ENCODE results near the gene MICALL1. TPM values are rescaled to one million over a fixed set of nuclear protein-coding genes. Genes with fewer than 3 reads are reported as not detected.
A peak's percentile ranks its signal among the peaks of the same experiment; 100 is the strongest.
"Not testable (repeated sequence)": the region's sequence is repeated elsewhere in the genome, so short reads cannot be mapped to it uniquely, and the experiment has no call there.

Gene MICALL1
- total RNA-seq, 4 donors from 2014 or later = 10.7 to 34.5 (median 20.4) TPM

GRCh38 chr22:37973271-37974170 lies 67.4 kb downstream of the MICALL1 start:
- WGBS, 2 donors = 50 to 67% methylated on average over 29 to 32 of the region's 33 CpGs
- Histone ChIP-seq H3K9me3 (no peaks in the 10 kb centered on the region), H3K36me3 (peaks cover 0 to 83% (median 0%) of the 10 kb centered on the region in 3 donors), H3K4me1 (peaks cover 0 to 67% (median 14%) of the 10 kb centered on the region in 4 donors), H3K27ac (peak overlapping the region in 3 of 4 donors; percentile 36 to 97 (median 37)), H3K27me3 (no peaks in the 10 kb centered on the region), H3K4me3 (no peak overlapping the region)
- TF ChIP-seq CTCF (IDR thresholded peaks at IDR 0.05) (no peak), EP300 (IDR thresholded peaks at IDR 0.05) (no peak), POLR2A (IDR thresholded peaks at IDR 0.05) (no peak)
- DNase-seq (ENCODE audit: low spot score in 2 of 2) = no peak

GRCh38 chr22:37975153-37975552 lies 69.1 kb downstream of the MICALL1 start:
- no peaks in the 10 kb centered on the region for H3K9me3 ChIP-seq
- no peak overlapping the region for H3K4me3 ChIP-seq
- no peak for TF ChIP-seq EP300 (IDR thresholded peaks at IDR 0.05)
- TF ChIP-seq CTCF (IDR thresholded peaks at IDR 0.05) = no peak
- DNase-seq (ENCODE audit: low spot score in 2 of 2) = no peak
- H3K4me1 ChIP-seq = peaks cover 0 to 62% (median 9%) of the 10 kb centered on the region in 4 donors
- H3K27me3 ChIP-seq = no peaks in the 10 kb centered on the region
- peaks cover 0 to 83% (median 0%) of the 10 kb centered on the region in 3 donors for H3K36me3 ChIP-seq
- H3K27ac ChIP-seq = peak overlapping the region in 3 of 4 donors; percentile 22 to 97 (median 92)
- WGBS, 2 donors = 49 to 69% methylated on average over 2 of the region's 2 CpGs

- not testable (repeated sequence) for H3K9me3 ChIP-seq; DNase-seq (ENCODE audit: low spot score in 2 of 2); H3K27me3 ChIP-seq
- Histone ChIP-seq H3K36me3 (peaks cover 0 to 87% (median 0%) of the 10 kb centered on the region in 3 donors), H3K4me1 (peaks cover 0 to 58% (median 9%) of the 10 kb centered on the region in 4 donors), H3K4me3 (peak overlapping the region in 1 of 4 donors; percentile 70), H3K27ac (peak overlapping the region; percentile 18 to 97 (median 57))
- 64 to 66% methylated on average over 8 of the region's 8 CpGs for WGBS, 2 donors
Measured at GRCh38 chr22:37976022-37976421, 69.9 kb downstream of the MICALL1 start.

GRCh38 chr22:37976547-37976946 lies 70.5 kb downstream of the MICALL1 start:
- Histone ChIP-seq H3K36me3 (peaks cover 0 to 90% (median 0%) of the 10 kb centered on the region in 3 donors), H3K27ac (peak overlapping the region; percentile 18 to 97 (median 67)), H3K4me1 (peaks cover 0 to 53% (median 9%) of the 10 kb centered on the region in 4 donors), H3K27me3 (no peaks in the 10 kb centered on the region), H3K9me3 (no peaks in the 10 kb centered on the region), H3K4me3 (peak overlapping the region in 2 of 4 donors; percentile 62 to 70)
- WGBS, 2 donors = 67 to 72% methylated on average over 4 of the region's 4 CpGs
- TF ChIP-seq EP300 (IDR thresholded peaks at IDR 0.05) (no peak), POLR2A (IDR thresholded peaks at IDR 0.05) (no peak), CTCF (IDR thresholded peaks at IDR 0.05) (no peak)
- no peak for DNase-seq (ENCODE audit: low spot score in 2 of 2)

GRCh38 chr22:37979782-37980181 lies 73.7 kb downstream of the MICALL1 start:
- peaks cover 0 to 79% (median 0%) of the 10 kb centered on the region in 3 donors for H3K36me3 ChIP-seq
- no peak for DNase-seq (ENCODE audit: low spot score in 2 of 2)
- H3K27ac ChIP-seq = peak overlapping the region; percentile 88 to 97 (median 92)
- peaks cover 0 to 37% (median 7%) of the 10 kb centered on the region in 4 donors for H3K4me1 ChIP-seq
- no peaks in the 10 kb centered on the region for H3K9me3 ChIP-seq
- no peaks in the 10 kb centered on the region for H3K27me3 ChIP-seq
- peak overlapping the region; percentile 43 to 70 (median 53) for H3K4me3 ChIP-seq
- WGBS, 2 donors = 44 to 57% methylated on average over 8 of the region's 8 CpGs
- TF ChIP-seq CTCF (IDR thresholded peaks at IDR 0.05) = no peak
- TF ChIP-seq POLR2A (IDR thresholded peaks at IDR 0.05) = peak in 1 of 2 donors; percentile 25
- TF ChIP-seq EP300 (IDR thresholded peaks at IDR 0.05) = peak in 1 of 2 donors; percentile 81
